Measurements from ENCODE around the gene MED8. TPM values are rescaled to one million over a fixed set of nuclear protein-coding genes. Genes with fewer than 3 reads are reported as not detected.

The MED8 gene
- total RNA-seq, 1 experiment from 2014 or later = 36.7 TPM

GRCh38 chr1:43398227-43398626 is 8.6 kb upstream of the MED8 start:
- Histone ChIP-seq H3K9me3 (ENCODE audit: low read depth, low read length, poor library complexity, severe bottlenecking) (no peaks in the 10 kb centered on the region), H3K27ac (ENCODE audit: low read depth, low read length, poor library complexity, severe bottlenecking) (no peak overlapping the region), H3K27me3 (replicated peaks; ENCODE audit: insufficient read depth, low read depth, low read length, poor library complexity) (no peaks in the 10 kb centered on the region), H3K36me3 (ENCODE audit: insufficient read depth, low read length, poor library complexity, severe bottlenecking) (no peaks in the 10 kb centered on the region), H3K4me3 (ENCODE audit: low read depth, low read length, poor library complexity, severe bottlenecking) (no peak overlapping the region), H3K4me1 (ENCODE audit: insufficient read depth, low read length, poor library complexity, severe bottlenecking) (no peaks in the 10 kb centered on the region)
- no peak for DNase-seq (ENCODE audit: low spot score)
- BruUV-seq (replicated peaks) = no TSS peak
- CTCF ChIA-PET = no interaction called here
- POLR2A ChIA-PET (ENCODE audit: low non-redundant PET) = no interaction called here
- intact Hi-C loops (cut with micrococcal nuclease; ENCODE audit: unreplicated experiment) = loop anchor here (1.0 kb wide), 1 partner anchor 8 kb away; no protein-coding TSS in a partner anchor
- TF ChIP-seq CTCF (conservative IDR thresholded peaks at IDR 0.05; ENCODE audit: low read depth, low read length) = no peak
- TF ChIP-seq EZH2 (IDR thresholded peaks at IDR 0.05; ENCODE audit: borderline replicate concordance, low read depth, low read length, poor library complexity, severe bottlenecking) = no peak

DNA sequence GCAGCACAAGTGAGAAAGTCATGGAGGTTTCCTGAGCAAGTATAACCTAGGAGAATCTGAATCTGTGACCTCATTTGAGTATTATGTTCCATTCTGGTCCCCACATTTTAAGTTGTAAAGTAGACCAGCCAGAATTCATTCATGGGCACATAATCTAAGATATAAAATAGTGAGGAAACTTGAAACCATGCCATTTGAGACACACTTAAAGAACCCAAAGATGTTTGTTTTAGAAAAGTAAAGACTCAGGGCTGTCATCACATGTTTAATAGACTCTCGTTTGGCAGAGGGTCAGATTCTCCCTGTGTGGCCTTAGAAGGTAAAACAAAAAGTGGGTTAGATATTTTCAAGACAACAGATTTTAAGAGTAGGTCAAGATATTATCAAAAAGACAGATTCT is 6.5 kb upstream of the MED8 start:
- POLR2A ChIA-PET (ENCODE audit: low non-redundant PET) = no interaction called here
- TF ChIP-seq CTCF (conservative IDR thresholded peaks at IDR 0.05; ENCODE audit: low read depth, low read length) (no peak), EZH2 (IDR thresholded peaks at IDR 0.05; ENCODE audit: borderline replicate concordance, low read depth, low read length, poor library complexity, severe bottlenecking) (no peak)
- Histone ChIP-seq H3K36me3 (ENCODE audit: insufficient read depth, low read length, poor library complexity, severe bottlenecking) (no peaks in the 10 kb centered on the region), H3K27me3 (replicated peaks; ENCODE audit: insufficient read depth, low read depth, low read length, poor library complexity) (no peaks in the 10 kb centered on the region), H3K4me3 (ENCODE audit: low read depth, low read length, poor library complexity, severe bottlenecking) (no peak overlapping the region), H3K4me1 (ENCODE audit: insufficient read depth, low read length, poor library complexity, severe bottlenecking) (no peaks in the 10 kb centered on the region), H3K27ac (ENCODE audit: low read depth, low read length, poor library complexity, severe bottlenecking) (no peak overlapping the region), H3K9me3 (ENCODE audit: low read depth, low read length, poor library complexity, severe bottlenecking) (no peaks in the 10 kb centered on the region)
- DNase-seq (ENCODE audit: low spot score) = no peak
- CTCF ChIA-PET = no interaction called here
- intact Hi-C loops (cut with micrococcal nuclease; ENCODE audit: unreplicated experiment) = no loop called here
- no TSS peak for BruUV-seq (replicated peaks)

DNA sequence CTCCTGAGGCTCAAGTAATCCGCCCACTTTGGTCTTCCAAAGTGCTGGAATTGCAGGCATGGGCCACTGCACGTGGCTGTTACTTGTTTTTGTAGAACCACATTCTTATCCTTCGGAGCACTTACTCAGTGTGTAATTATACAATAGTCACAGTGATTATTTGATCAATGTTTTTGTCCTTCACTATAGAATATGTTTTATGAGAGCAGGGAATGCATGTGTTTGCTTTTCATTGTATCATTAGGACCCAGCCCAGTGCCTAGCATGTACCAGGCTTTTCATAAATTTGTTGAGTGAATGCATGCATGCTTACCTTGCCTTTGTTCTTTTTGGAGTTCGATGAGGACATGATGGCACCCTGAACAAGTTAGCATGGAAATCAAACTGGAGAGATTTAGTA is 5.9 kb upstream of the MED8 start:
- no peaks in the 10 kb centered on the region for H3K4me1 ChIP-seq (ENCODE audit: insufficient read depth, low read length, poor library complexity, severe bottlenecking)
- no peak overlapping the region for H3K4me3 ChIP-seq (ENCODE audit: low read depth, low read length, poor library complexity, severe bottlenecking)
- intact Hi-C loops (cut with micrococcal nuclease; ENCODE audit: unreplicated experiment) = loop anchor here (2.0 kb wide), 1 partner anchor 19 kb away; no protein-coding TSS in a partner anchor
- BruUV-seq (replicated peaks) = no TSS peak
- H3K9me3 ChIP-seq (ENCODE audit: low read depth, low read length, poor library complexity, severe bottlenecking) = no peaks in the 10 kb centered on the region
- no peaks in the 10 kb centered on the region for H3K36me3 ChIP-seq (ENCODE audit: insufficient read depth, low read length, poor library complexity, severe bottlenecking)
- POLR2A ChIA-PET (ENCODE audit: low non-redundant PET) = no interaction called here
- CTCF ChIA-PET = no interaction called here
- H3K27me3 ChIP-seq (replicated peaks; ENCODE audit: insufficient read depth, low read depth, low read length, poor library complexity) = no peaks in the 10 kb centered on the region
- no peak for DNase-seq (ENCODE audit: low spot score)
- TF ChIP-seq CTCF (conservative IDR thresholded peaks at IDR 0.05; ENCODE audit: low read depth, low read length) (no peak), EZH2 (IDR thresholded peaks at IDR 0.05; ENCODE audit: borderline replicate concordance, low read depth, low read length, poor library complexity, severe bottlenecking) (no peak)
- no peak overlapping the region for H3K27ac ChIP-seq (ENCODE audit: low read depth, low read length, poor library complexity, severe bottlenecking)

Measured in A673 (cell line).